ENCODE results near the gene SDHD.

DNA sequence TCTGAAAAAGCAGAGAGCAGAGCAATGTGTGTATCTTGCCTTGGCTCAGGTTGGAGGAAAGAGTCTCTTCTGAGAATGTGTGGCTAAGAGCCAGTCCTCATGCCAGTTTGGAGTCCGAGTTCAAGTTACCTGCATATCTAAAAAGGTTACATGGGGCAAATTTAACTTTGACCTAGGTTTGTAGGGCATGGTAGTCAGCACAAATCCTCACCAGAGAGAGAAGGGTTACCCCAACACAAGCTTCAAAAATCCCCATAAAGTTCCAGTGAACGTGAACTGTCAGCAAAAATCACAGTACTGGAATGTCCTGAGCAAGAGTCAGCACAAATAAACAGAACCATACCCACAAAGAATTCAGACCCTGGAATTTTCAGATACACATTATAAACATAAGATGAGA is 13.8 kb downstream of the SDHD start:
- TF ChIP-seq, protein P1, sequence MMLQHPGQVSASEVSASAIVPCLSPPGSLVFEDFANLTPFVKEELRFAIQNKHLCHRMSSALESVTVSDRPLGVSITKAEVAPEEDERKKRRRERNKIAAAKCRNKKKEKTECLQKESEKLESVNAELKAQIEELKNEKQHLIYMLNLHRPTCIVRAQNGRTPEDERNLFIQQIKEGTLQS (IDR thresholded peaks at IDR 0.05; ENCODE audit: borderline replicate concordance, extremely low read depth, low read depth, low read length): no peak
- no peak for TF ChIP-seq KDM1A (IDR thresholded peaks at IDR 0.05; ENCODE audit: borderline replicate concordance)
- no peak for TF ChIP-seq POLR2AphosphoS5 (IDR thresholded peaks at IDR 0.05; ENCODE audit: low read length)
- TF ChIP-seq RAD21 (IDR thresholded peaks at IDR 0.05; ENCODE audit: insufficient read depth, low read depth, low read length): no peak
- TF ChIP-seq LARP7 (IDR thresholded peaks at IDR 0.05): no peak
- TF ChIP-seq, protein P2, sequence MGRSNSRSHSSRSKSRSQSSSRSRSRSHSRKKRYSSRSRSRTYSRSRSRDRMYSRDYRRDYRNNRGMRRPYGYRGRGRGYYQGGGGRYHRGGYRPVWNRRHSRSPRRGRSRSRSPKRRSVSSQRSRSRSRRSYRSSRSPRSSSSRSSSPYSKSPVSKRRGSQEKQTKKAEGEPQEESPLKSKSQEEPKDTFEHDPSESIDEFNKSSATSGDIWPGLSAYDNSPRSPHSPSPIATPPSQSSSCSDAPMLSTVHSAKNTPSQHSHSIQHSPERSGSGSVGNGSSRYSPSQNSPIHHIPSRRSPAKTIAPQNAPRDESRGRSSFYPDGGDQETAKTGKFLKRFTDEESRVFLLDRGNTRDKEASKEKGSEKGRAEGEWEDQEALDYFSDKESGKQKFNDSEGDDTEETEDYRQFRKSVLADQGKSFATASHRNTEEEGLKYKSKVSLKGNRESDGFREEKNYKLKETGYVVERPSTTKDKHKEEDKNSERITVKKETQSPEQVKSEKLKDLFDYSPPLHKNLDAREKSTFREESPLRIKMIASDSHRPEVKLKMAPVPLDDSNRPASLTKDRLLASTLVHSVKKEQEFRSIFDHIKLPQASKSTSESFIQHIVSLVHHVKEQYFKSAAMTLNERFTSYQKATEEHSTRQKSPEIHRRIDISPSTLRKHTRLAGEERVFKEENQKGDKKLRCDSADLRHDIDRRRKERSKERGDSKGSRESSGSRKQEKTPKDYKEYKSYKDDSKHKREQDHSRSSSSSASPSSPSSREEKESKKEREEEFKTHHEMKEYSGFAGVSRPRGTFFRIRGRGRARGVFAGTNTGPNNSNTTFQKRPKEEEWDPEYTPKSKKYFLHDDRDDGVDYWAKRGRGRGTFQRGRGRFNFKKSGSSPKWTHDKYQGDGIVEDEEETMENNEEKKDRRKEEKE (IDR thresholded peaks at IDR 0.05): no peak
- no peak for TF ChIP-seq NRF1 (conservative IDR thresholded peaks at IDR 0.05; ENCODE audit: low read depth, low read length)
